NCI-H748 treated with DMSO at 0.1 percent for 48 hours (cell line): ENCODE measurements around the gene ADIPOR2.

Experiments
- DNase-seq: peaks from one replicate; lab custom pipeline; 2025; lab: John Stamatoyannopoulos, UW

Gene ADIPOR2

GRCh38 chr12:1737652-1738286 lies 46.9 kb downstream of the ADIPOR2 start:
- no peak for DNase-seq

DNA sequence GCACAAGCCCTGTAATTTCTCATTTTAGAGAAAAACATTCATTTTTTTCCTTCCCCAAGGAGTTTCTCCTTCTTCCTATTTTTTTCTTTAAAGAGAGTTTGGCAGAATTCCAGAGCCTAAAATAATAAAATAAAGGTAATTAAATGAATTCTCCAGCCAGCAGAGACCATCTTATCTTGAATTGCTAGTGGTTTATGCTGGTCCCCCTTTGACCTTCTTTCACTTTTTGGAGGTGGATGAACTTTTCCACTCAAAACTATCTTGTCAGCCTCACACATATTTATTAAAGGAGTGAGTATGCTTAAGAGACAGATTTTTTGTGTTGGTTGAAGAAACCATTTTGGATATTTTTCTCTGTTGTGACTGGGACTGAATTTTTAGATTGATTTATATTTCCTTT lies 47.6 kb downstream of the ADIPOR2 start:
- no peak for DNase-seq

DNA sequence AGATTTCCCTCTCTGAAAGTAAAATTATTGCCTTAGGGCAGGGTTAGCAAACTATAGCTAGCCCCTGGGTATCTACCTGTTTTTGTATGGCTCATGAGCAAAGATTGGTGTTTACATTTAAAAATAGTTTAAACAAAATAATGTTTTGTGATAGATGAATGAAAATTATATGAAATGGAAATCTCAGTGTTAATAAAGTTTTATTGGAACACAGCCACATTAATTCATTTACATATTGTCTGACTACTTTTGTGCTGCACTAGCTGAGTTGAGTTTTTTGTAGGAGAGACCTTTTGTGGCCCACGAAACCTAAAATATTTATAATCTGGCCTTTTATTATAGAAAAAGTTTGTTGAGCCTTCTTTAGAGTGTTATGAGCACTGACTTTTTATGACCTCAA lies 48.5 kb downstream of the ADIPOR2 start:
- DNase-seq = no peak

- no peak for DNase-seq
Observed at GRCh38 chr12:1740161-1740948, 49.5 kb downstream of the ADIPOR2 start.

- DNase-seq = no peak
Observed at GRCh38 chr12:1741154-1741949, 50.5 kb downstream of the ADIPOR2 start.

DNA sequence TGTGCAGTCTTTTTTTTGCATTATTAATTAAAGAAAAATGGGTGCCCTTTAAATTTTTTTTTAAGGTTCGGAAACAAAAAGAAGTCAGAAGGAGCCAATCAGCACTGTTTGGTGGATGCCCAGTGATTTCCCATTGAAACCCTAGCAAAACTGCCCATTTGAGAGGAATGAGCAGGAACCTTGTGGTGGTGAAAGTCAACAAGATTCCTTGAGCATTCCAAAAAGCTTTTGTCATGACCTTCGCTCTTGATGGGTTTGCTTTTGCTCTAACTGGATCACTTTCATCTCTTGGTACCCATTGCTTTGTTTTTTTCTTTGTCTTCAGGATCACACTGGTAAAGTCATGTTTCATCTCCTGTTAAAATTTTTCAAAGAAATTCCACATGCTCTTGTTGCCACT lies 54.1 kb downstream of the ADIPOR2 start:
- no peak for DNase-seq

DNA sequence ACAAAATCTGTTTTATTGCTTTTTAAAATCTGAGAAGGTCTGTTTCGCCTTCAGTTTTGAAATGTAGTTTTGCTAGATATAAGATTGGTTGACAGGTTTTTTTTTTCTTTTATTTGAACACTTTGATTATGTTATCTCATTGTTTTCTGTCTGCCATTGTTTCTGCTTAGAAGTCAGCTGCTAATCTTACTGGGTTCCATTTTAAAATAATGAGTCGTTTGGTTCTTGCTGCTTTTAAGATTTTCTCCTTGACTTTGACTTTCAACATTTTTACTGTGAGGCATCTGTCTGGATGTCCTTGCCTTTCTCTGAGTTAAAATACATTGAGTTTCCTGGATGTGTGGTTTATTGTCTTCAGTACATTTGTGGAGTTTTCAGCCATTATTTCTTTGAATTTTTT lies 56.7 kb downstream of the ADIPOR2 start:
- DNase-seq = no peak

- no peak for DNase-seq
Observed at GRCh38 chr12:1749019-1749418, 58.1 kb downstream of the ADIPOR2 start.

- no peak for DNase-seq
Observed at GRCh38 chr12:1750300-1750699, 59.4 kb downstream of the ADIPOR2 start.

DNA sequence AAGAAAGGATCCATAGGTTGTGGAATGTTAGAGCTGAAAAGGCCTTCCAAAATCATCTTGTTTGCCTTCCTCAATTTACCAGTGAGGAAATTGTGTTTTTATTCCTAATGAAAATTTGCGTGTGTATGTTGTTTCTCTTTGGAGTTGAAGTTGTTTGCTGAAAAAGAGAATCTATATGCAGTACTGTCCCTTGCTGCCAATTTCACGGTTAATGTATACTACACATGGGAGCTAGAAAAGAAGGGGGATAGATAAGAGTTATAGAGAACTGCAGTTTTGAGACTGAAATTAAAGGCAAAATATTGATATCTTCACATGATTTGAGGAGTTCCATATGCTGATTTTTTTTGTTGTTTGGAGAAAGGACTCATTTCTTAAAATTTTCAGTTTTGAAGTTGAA lies 67.5 kb downstream of the ADIPOR2 start:
- no peak for DNase-seq

- DNase-seq = no peak
Observed at GRCh38 chr12:1758887-1759286, 68.0 kb downstream of the ADIPOR2 start.

DNA sequence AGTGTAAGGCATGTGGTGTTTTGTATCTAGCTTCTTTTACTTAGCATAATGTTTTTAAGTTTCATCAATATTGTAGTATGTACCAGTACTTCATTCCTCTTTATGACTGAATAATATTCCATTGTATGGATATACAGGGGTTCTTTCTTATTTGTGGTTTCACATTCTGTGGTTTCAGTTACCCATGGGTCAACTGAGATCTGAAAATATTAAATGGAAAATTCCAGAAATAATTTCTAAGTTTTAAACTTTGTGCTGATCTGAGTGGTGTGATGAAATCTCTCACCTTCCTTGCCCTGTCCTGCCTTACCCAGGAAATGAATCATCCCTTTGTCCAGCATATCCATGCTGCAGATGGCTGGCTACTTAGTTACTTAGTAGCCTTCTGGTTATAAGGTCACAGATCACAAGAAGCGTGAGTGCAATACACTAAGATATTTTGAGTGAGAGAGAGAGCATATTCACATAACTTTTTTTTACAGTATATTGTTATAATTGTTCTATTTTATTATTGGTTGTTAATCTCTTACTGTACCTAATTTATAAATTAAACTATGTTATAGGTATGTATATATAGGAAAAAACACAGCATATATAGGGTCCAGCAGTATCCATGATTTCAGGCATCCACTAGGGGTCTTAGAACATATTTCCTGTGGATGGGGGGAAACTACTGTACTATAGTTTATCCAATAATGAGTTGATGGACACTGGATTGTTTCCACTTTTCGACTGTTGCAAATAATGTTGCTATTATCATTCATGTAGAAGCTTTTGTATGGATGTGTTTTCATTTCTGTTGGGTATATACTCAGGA lies 69.9 kb downstream of the ADIPOR2 start:
- DNase-seq = no peak

GRCh38 chr12:1761857-1762256 lies 71.0 kb downstream of the ADIPOR2 start:
- no peak for DNase-seq

DNA sequence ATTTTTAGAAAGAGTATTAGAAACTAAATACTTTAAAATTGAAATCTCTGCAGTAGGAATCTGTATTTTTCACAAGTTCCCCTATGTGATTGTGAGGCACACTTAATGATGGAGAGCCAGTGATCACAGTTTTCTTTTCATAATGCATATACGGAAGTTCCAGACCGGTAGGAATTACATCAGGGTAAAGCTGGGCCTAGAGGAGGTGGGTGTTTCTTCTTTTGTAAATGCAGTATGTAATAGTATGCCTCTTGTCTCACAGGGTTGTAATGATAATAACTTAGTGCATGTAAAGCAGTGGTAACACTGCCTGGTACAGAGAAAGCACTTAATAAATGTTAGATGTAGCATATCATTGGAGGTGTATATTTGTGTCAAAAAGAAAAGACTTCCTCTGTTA lies 72.3 kb downstream of the ADIPOR2 start:
- DNase-seq = no peak

DNA sequence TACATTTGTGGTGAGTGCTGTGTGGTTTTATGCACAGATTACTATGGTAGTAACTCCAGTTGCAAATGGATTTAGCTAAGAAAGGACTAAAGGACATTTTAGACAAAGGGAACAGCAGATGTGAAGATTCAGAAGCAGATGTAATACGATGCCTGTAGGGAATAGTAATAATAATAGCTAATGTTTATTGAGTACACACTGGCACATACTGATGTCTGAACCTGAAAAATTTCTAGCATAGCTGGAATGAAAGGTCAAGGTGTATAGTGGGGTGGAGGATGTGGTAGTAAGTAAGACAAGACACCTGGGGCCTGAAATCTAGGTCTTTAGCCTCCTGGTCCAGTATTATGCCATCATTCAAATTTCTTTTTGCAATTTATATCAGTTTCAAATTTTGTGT lies 75.2 kb downstream of the ADIPOR2 start:
- no peak for DNase-seq

DNA sequence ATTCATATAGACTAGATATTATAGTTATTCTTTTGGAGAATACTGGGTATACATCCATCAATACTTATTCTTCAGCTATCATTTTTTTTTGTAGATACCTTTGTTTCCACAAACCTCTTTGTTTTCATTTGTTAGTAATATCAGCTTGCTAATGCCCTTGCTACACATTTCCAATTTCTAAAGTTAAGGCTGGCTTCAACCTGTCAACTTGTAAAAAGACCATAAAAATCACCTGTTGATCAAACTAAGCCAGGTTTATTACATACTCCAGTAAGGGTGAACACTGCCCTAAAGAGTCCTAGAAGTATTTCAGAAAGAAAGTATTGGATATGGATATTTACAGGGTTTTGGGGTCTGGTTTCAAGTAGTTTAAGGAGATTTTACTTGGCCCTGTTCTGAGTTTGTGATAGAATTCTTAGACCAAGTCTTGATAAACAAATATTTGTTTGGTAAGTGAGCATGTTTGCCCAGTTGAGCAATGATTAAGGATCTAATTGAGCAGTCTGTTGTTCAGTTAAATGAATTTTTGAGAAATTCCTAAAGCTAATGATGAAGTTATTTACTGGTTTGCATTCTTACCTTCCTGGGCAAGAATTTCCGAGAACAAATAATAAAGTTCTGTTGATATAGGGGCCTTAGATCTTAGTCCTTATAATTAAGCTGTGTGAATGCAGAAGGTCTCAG lies 76.7 kb downstream of the ADIPOR2 start:
- no peak for DNase-seq

DNA sequence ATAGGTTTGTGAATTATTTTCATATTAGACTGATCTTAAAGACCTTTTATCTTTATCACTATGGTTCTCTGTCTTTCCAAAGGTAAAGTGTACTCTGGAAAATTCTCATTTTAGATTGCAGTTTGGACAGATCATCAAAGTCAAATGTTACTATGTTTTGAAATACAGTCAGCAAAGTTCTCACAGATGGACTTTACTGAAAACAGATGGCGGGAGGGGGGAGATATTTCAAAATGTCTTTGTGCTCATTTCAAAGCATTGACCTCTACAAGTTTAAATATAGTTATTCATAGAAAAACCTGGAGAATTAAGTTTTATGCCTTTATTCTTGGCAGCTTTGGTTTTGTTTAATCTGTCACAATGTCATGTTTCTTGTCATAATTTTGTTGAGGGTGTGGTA lies 77.7 kb downstream of the ADIPOR2 start:
- DNase-seq = no peak

DNA sequence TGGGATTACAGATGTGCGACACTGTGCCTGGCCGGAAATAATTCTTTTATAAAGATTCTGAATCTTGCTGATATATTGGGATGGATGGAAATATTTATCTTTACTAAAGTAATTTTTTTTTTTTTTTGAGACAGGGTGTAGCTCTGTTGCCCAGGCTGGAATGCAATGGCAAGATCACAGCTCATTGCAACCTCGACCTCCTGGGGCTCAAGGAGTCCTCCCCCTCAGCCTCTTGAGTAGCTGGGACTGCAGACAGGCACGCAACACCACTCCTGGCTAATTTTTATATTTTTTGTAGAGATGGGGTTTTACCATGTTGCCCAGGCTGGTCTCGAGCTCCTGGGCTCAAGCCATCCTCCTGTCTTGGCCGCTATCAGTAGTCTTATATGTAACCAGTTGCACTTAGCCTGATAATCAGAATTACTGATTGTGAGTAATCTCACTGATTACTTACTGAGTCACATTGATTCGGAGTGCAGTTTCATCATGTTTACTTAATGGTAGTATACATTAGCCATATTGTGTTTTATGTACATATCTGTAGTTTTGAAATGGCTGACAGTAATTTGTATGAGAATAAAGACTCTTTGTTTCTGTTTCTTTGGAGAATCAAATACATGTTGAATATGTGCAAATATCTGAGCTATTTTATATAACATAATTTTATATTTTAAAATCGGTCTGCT lies 79.1 kb downstream of the ADIPOR2 start:
- no peak for DNase-seq

- DNase-seq = no peak
Observed at GRCh38 chr12:1773937-1774655, 83.2 kb downstream of the ADIPOR2 start.
